Body of pancreas (tissue), 4 donors: Measurements from ENCODE around the gene ATXN10.

Source experiments
- POLR2A ChIP-seq, 3 donors: fragments of 450-650 bp; IDR thresholded peaks; one replicate each; pipeline ENCODE4 v1.6.1; 2016; ENCODE audit warnings: antibody characterized with exemption in 3 of 3, mild to moderate bottlenecking in 2 of 3
- TF ChIP-seq, protein P1 (sequence below), 7 experiments: fragments of 450-650 bp in 4 of 7; fragments of 200-600 bp in 3 of 7; sonication (generic) in 3 of 7; IDR thresholded peaks; one replicate each; pipeline ENCODE4 v1.5.1; 2016 to 2019; ENCODE audit warnings: antibody characterized with exemption in 7 of 7

DNA sequence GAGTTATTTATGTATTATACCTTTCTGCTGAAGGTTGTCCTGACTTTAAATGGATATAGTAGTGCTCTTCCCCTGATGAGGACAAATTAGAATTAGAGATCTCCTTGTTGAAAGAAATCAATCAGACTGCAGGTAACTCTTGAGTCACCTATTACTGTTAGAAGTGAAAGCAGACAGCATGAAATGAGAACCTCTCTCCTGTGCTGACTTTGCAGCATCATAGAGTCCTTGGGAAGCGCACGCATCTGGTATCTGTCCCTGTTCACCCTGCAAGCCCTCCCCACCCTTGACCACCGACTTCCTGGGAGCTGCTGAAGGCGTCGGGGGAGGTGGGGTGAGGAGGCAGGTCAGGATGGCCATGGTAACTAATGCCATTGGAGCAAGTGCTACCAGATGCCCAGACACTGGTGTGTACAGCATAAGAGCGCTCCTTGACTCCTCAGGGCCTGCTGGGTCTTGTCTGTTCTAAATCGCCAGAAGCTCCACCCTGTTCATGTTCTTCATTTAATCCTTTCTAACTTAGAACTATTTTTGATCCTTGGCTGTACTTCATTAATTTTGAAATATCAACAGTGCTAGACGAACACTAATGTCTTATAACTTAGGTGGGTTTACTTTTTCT is 161.4 kb downstream of the ATXN10 start:
- TF ChIP-seq, protein P1, sequence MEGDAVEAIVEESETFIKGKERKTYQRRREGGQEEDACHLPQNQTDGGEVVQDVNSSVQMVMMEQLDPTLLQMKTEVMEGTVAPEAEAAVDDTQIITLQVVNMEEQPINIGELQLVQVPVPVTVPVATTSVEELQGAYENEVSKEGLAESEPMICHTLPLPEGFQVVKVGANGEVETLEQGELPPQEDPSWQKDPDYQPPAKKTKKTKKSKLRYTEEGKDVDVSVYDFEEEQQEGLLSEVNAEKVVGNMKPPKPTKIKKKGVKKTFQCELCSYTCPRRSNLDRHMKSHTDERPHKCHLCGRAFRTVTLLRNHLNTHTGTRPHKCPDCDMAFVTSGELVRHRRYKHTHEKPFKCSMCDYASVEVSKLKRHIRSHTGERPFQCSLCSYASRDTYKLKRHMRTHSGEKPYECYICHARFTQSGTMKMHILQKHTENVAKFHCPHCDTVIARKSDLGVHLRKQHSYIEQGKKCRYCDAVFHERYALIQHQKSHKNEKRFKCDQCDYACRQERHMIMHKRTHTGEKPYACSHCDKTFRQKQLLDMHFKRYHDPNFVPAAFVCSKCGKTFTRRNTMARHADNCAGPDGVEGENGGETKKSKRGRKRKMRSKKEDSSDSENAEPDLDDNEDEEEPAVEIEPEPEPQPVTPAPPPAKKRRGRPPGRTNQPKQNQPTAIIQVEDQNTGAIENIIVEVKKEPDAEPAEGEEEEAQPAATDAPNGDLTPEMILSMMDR (IDR thresholded peaks at IDR 0.05), result no peak
- no peak for TF ChIP-seq POLR2A (IDR thresholded peaks at IDR 0.05)
